Panc1 (cell line): ENCODE data around the gene FGGY. TPM values are rescaled to one million over a fixed set of nuclear protein-coding genes. Genes with fewer than 3 reads are reported as not detected.

Experiments
- ATAC-seq: fragments of 200-7000 bp; cut with Tn5 transposase; 2 replicates; pipeline ENCODE4 v1.9.1; 2020; ENCODE audit warnings: mild to moderate bottlenecking, moderate library complexity
- BruUV-seq: library from RNA; stranded (reverse); fragments of 400-500 nt; replicated peaks from 2 replicates; lab custom pipeline; 2021; lab: Mats Ljungman, UMichigan
- CTCF ChIA-PET: fragments of 300-600 bp; sonication (Branson Sonifier 250); formaldehyde crosslinking; loops from one replicate; lab custom pipeline; 2022; ENCODE audit warnings: antibody characterized with exemption; lab: Charles Lee
- POLR2A ChIA-PET: fragments of 300-600 bp; sonication (Branson Sonifier 250); formaldehyde crosslinking; loops from one replicate; lab custom pipeline; 2022; ENCODE audit warnings: antibody characterized with exemption; lab: Charles Lee
- DNase-seq: peaks from one replicate; pipeline ENCODE4 v3.0.0-alpha.2; 2010; ENCODE audit warnings: low read depth, low spot score
- H3K27ac ChIP-seq: 2 replicates; pipeline ENCODE4 v1.5.1; 2011; ENCODE audit warnings: mild to moderate bottlenecking, low read length, inconsistent platforms
- H3K27me3 ChIP-seq: fragments of 200-500 bp; sonication (Bioruptor generic); 2 replicates; pipeline ENCODE4 v1.6.0; 2014; ENCODE audit warnings: low read length, inconsistent platforms; ENCODE audit not compliant: control insufficient read depth, insufficient read depth
- H3K36me3 ChIP-seq: fragments of 200-500 bp; sonication (Bioruptor generic); 2 replicates; pipeline ENCODE4 v1.5.1; 2014; ENCODE audit warnings: inconsistent platforms, mild to moderate bottlenecking, low read length, moderate library complexity; ENCODE audit not compliant: control insufficient read depth, insufficient read depth
- H3K4me1 ChIP-seq: 2 replicates; pipeline ENCODE4 v1.5.1; 2011; ENCODE audit warnings: inconsistent platforms, mild to moderate bottlenecking, low read length, moderate library complexity; ENCODE audit not compliant: control insufficient read depth, insufficient read depth
- H3K4me3 ChIP-seq, 2 experiments: 2 replicates each; pipeline ENCODE4 v1.5.1; 2011 to 2012; ENCODE audit warnings: low read depth in 2 of 2, low read length in 2 of 2, mild to moderate bottlenecking in 2 of 2, inconsistent platforms in 1 of 2, moderate library complexity in 1 of 2
- H3K9me3 ChIP-seq: fragments of 200-500 bp; sonication (Bioruptor generic); 2 replicates; pipeline ENCODE4 v1.5.1; 2014; ENCODE audit warnings: low read depth, mild to moderate bottlenecking, inconsistent platforms, low read length, moderate library complexity; ENCODE audit not compliant: control insufficient read depth, insufficient read depth
- POLR2AphosphoS5 ChIP-seq: IDR thresholded peaks from 2 replicates; pipeline ENCODE4 v1.6.1; 2012; ENCODE audit warnings: mild to moderate bottlenecking, low read depth, low read length, moderate library complexity
- SIN3A ChIP-seq: IDR thresholded peaks from 2 replicates; pipeline ENCODE4 v1.6.1; 2012; ENCODE audit warnings: low read depth, mild to moderate bottlenecking, low read length, moderate library complexity, borderline replicate concordance; ENCODE audit not compliant: insufficient read depth
- TCF7L2 ChIP-seq: IDR thresholded peaks from 2 replicates; pipeline ENCODE4 v1.6.1; 2011; ENCODE audit warnings: mild to moderate bottlenecking, low read depth, low read length, inconsistent platforms
- in situ Hi-C: cut with HindIII; loops from 2 replicates; pipeline ENCODE4 v1.10.0; 2016; ENCODE audit warnings: low sequenced_read_pairs, low pct_unique_long_range_greater_than_20kb
- intact Hi-C: fragments of 100-400 bp; cut with micrococcal nuclease; formaldehyde crosslinking; loops from one replicate; pipeline ENCODE4 v1.10.0; 2022; ENCODE audit not compliant: unreplicated experiment
- total RNA-seq: library from RNA; stranded (reverse); gene quantifications from one replicate; pipeline ENCODE4 v1.2.1, GENCODE V29; 2021; ENCODE audit not compliant: unreplicated experiment
- TF ChIP-seq, protein P1 (sequence below): fragments of 450-650 bp; IDR thresholded peaks from 2 replicates; pipeline ENCODE4 v1.5.1; 2017; ENCODE audit warnings: mild to moderate bottlenecking
- TF ChIP-seq, protein P2 (sequence below), 2 experiments: IDR thresholded peaks; 2 replicates each; pipeline ENCODE4 v1.6.1; 2011 to 2012; ENCODE audit warnings: low read depth in 2 of 2, control low read depth in 1 of 2, low read length in 1 of 2, mild to moderate bottlenecking in 1 of 2, moderate library complexity in 1 of 2; ENCODE audit not compliant: insufficient read depth in 1 of 2

The FGGY gene
- total RNA-seq, 1 experiment from 2014 or later = 15.5 TPM

DNA sequence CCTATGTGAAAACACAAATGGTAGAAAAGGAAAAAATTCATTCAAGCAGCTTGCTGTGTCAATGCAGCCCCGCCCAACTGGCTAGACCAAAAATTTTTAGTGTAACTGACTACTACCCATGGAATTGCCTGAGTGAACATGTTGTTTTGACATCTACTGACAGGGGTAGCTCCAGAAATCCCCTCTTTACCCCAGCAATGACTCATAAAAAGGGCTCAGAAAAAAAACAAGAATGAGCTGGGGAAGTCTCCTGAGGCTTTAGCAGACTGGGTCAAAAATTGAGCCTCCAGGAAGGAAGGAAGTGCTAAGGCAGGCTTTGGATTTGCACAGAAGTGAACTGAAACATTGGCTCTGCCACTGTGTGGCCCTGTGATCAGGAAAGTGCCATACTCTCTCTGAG lies 24.4 kb upstream of the FGGY start:
- CTCF ChIA-PET = interaction anchor here (0.6 kb wide), 1 partner anchor 610 kb away, joined by 3 read pairs; no protein-coding TSS in a partner anchor
- BruUV-seq = no TSS peak
- no peak for TF ChIP-seq POLR2AphosphoS5
- TF ChIP-seq, protein P1, sequence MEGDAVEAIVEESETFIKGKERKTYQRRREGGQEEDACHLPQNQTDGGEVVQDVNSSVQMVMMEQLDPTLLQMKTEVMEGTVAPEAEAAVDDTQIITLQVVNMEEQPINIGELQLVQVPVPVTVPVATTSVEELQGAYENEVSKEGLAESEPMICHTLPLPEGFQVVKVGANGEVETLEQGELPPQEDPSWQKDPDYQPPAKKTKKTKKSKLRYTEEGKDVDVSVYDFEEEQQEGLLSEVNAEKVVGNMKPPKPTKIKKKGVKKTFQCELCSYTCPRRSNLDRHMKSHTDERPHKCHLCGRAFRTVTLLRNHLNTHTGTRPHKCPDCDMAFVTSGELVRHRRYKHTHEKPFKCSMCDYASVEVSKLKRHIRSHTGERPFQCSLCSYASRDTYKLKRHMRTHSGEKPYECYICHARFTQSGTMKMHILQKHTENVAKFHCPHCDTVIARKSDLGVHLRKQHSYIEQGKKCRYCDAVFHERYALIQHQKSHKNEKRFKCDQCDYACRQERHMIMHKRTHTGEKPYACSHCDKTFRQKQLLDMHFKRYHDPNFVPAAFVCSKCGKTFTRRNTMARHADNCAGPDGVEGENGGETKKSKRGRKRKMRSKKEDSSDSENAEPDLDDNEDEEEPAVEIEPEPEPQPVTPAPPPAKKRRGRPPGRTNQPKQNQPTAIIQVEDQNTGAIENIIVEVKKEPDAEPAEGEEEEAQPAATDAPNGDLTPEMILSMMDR = no peak
- TF ChIP-seq, protein P2, sequence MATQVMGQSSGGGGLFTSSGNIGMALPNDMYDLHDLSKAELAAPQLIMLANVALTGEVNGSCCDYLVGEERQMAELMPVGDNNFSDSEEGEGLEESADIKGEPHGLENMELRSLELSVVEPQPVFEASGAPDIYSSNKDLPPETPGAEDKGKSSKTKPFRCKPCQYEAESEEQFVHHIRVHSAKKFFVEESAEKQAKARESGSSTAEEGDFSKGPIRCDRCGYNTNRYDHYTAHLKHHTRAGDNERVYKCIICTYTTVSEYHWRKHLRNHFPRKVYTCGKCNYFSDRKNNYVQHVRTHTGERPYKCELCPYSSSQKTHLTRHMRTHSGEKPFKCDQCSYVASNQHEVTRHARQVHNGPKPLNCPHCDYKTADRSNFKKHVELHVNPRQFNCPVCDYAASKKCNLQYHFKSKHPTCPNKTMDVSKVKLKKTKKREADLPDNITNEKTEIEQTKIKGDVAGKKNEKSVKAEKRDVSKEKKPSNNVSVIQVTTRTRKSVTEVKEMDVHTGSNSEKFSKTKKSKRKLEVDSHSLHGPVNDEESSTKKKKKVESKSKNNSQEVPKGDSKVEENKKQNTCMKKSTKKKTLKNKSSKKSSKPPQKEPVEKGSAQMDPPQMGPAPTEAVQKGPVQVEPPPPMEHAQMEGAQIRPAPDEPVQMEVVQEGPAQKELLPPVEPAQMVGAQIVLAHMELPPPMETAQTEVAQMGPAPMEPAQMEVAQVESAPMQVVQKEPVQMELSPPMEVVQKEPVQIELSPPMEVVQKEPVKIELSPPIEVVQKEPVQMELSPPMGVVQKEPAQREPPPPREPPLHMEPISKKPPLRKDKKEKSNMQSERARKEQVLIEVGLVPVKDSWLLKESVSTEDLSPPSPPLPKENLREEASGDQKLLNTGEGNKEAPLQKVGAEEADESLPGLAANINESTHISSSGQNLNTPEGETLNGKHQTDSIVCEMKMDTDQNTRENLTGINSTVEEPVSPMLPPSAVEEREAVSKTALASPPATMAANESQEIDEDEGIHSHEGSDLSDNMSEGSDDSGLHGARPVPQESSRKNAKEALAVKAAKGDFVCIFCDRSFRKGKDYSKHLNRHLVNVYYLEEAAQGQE (IDR thresholded peaks at IDR 0.05; ENCODE audit: insufficient read depth in 1 of 2, low read depth in 2 of 2, low read length in 1 of 2) = no peak
- no peak for TF ChIP-seq TCF7L2
- TF ChIP-seq SIN3A = no peak
- no peaks in the 10 kb centered on the region for H3K27me3 ChIP-seq
- H3K9me3 ChIP-seq = no peaks in the 10 kb centered on the region
- no peak overlapping the region for H3K4me3 ChIP-seq
- intact Hi-C loops = no loop called here
- H3K36me3 ChIP-seq = no peaks in the 10 kb centered on the region
- no peak overlapping the region for H3K27ac ChIP-seq
- no peaks in the 10 kb centered on the region for H3K4me1 ChIP-seq
- in situ Hi-C loops = no loop called here
- POLR2A ChIA-PET = no interaction called here
- DNase-seq (no peak), ATAC-seq (no peak)

DNA sequence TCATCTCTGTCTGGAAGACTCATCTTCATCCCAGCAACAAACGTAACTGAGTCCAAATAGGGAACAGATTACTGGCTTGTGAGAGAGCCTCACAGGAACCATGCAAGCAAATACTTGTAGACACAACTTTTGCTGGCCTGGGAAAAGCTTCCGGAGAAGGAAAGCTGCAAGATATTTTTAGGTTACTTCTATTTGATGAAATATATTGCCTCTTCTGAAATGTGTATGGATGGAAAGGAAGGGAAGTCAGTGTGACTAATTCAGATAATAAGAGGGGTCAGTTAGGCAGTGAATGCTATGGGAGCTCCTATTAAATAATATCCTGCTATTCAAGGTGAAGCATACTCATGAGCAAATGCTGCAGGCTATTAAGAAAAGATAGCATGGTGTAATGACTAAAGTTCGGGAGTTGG lies 20.4 kb upstream of the FGGY start:
- in situ Hi-C loops = no loop called here
- ChIA-PET CTCF (no interaction called here), POLR2A (no interaction called here)
- Histone ChIP-seq H3K4me3 (no peak overlapping the region), H3K27ac (no peak overlapping the region), H3K4me1 (no peaks in the 10 kb centered on the region), H3K36me3 (no peaks in the 10 kb centered on the region), H3K9me3 (no peaks in the 10 kb centered on the region), H3K27me3 (no peaks in the 10 kb centered on the region)
- intact Hi-C loops = no loop called here
- TF ChIP-seq, protein P1 = no peak
- TF ChIP-seq, protein P2 (IDR thresholded peaks at IDR 0.05; ENCODE audit: insufficient read depth in 1 of 2, low read depth in 2 of 2, low read length in 1 of 2) = no peak
- no peak for TF ChIP-seq SIN3A
- TF ChIP-seq TCF7L2 = no peak
- no peak for TF ChIP-seq POLR2AphosphoS5
- no TSS peak for BruUV-seq
- ATAC-seq = no peak
- no peak for DNase-seq
